ENCODE measurements around the gene RFX3.

Gene RFX3

GRCh38 chr9:3513265-3513818 is 12.5 kb downstream of the RFX3 start:
- FAIRE-seq: no peak

GRCh38 chr9:3511551-3511950 is 14.2 kb downstream of the RFX3 start:
- no peak for FAIRE-seq

DNA sequence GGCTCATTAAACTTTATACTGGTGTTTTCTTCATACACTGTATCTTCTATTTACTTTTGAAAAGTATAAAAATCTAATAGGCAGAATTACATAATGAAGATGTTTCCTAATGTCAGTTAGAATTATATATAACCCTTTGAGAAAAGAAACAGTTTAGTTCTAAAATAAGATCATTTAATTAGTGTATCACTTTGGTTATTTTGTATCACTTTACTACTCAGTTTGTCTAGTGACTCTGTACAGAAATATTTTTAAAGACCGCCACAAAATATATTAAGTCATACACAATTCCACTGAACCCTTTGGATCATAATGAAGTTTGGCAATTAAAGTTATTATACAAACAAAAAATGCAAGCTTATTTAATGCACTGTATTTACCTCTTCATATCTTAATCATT is 15.0 kb downstream of the RFX3 start:
- peak; percentile 38 for FAIRE-seq

GRCh38 chr9:3509926-3510325 is 15.9 kb downstream of the RFX3 start:
- no peak for FAIRE-seq

GRCh38 chr9:3508521-3509291 is 17.1 kb downstream of the RFX3 start:
- no peak for FAIRE-seq

- FAIRE-seq: no peak
Measured at GRCh38 chr9:3508078-3508431, 17.7 kb downstream of the RFX3 start.

GRCh38 chr9:3507395-3508077 is 18.3 kb downstream of the RFX3 start:
- no peak for FAIRE-seq

DNA sequence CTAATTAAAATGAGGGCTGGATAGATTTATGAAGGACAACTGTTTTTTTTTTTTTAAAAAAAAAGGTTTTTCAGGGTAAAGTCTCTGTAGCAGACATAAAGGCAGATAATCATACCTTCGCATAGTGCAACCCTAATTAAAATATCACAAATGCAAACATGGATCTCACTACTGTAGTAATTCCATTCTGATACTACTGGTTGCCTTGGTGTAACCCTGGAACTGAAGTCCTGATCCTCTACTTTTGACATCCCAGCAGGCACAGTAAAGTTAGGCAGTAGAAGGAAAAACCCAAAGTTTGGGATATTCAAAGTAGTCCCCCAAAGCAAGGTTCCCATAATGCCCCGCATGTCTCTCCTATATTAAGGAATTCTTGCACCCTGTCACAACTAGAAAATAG is 19.6 kb downstream of the RFX3 start:
- no peak for FAIRE-seq

DNA sequence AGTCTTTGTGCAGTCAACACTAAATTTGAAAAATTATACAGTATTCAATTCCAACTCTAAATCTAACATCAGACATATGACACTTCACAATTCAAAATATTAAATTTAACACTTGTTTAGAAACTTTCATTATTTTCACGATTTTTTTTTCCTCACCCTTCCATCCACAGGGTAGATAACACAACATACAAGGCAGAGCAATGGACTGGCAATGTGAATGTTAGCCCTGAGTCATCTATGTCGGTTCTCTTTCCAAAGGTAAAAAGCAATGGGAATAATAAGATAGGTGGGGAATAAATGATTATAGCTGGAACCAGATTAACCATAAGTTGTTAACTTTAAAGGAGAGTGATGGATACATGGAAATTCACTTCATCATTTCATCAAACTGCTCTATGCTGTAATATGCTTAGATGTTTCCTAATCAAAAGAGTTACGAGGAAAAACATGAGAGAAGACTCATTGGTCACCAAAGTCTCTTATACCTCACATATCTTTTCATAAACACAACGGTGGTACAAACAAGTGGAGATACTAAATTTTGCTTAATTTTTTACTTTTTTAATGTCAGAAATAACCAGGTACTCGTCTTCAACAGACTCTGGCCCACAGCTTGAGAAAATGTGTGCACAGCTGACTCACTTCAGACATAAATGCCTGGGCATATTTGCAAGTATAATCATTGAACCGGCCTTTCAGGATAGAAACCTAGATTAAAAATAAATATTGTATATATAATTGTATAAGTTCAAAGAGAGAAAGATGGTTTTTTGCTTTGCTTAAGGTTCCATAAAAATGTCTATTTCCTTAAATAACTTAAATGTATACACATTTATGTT is 23.0 kb downstream of the RFX3 start:
- FAIRE-seq: no peak

DNA sequence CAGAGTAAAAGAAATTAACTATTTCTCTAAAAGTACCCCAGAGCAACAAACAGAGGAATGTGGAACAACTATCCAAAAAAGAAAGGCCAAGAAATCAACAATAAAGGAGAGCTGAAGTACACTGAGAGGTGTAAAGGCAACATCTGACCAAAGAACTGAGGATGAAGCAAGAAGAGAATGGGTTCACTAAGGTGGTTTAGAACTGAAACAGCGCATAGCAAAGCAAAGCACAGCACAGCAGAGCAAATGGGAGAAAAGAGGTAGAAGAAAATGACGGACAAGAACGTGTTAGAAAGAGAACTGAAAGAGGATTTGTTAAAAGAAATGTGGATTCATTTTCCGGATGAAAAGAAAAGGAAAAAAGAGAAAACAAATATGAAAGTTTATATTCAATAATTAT is 25.8 kb downstream of the RFX3 start:
- FAIRE-seq: no peak

- no peak for FAIRE-seq
Measured at GRCh38 chr9:3498691-3499090, 27.1 kb downstream of the RFX3 start.

- FAIRE-seq: no peak
Measured at GRCh38 chr9:3497857-3498256, 27.9 kb downstream of the RFX3 start.

GRCh38 chr9:3497401-3497800 is 28.4 kb downstream of the RFX3 start:
- no peak for FAIRE-seq

DNA sequence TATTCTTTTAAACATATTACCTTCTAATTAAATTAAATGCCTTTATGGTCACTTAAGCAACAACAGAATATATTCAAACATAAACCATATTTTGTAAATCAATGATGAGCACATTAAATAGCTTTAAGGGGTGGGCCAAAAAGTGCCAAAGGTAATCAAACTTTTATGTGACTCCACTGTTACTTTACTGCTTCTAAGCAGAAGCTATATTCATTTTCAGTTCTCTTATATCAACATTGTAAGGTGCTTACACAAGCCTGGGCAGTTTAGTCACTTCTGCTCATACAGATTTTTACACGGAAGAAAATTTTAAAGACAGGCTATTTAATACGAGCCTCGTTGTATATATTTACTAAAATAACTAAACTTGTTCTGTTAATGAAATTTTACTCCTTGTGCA is 29.9 kb downstream of the RFX3 start:
- peak; percentile 51 for FAIRE-seq

- FAIRE-seq: no peak
Measured at GRCh38 chr9:3492214-3492613, 33.6 kb downstream of the RFX3 start.

DNA sequence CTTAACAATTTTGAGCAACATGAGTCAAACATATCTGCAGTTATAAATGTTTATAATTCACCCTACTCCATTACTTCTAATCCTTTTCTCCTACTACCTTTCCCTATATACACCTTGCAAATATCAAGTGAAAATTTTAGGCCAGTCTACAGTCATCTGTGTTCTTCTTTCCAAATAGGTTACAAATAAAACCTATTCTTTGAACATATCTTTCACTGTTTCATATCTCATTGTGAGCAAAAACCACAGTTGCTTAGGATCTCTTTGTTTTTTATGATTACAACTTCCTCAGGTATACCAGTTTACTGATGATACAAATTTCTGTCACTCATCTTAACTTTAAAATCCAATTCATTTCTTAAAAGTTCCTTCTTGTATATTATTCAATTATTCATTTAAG is 34.4 kb downstream of the RFX3 start:
- FAIRE-seq: no peak

GRCh38 chr9:3490957-3491356 is 34.8 kb downstream of the RFX3 start:
- no peak for FAIRE-seq

DNA sequence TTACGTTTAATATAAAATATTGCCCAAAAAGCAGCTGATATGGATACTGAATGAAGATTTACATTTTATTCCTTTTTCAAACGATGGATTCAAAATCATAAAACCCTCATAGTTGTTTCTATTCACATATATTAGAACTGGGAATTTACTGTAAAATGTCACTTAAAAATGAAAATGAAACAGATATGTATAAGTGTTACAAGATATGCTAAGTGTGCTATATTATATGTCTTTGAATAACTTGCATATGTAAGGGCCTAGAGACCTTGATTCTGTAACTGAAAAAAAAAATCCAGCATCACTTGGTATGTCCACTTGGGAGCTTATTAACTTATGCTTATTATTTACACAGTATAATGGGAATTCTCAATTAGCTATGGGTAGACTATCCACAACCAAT is 43.2 kb downstream of the RFX3 start:
- FAIRE-seq: no peak

GRCh38 chr9:3480353-3480655 is 45.5 kb downstream of the RFX3 start:
- FAIRE-seq: no peak

- FAIRE-seq: no peak
Measured at GRCh38 chr9:3479514-3480352, 46.1 kb downstream of the RFX3 start.

DNA sequence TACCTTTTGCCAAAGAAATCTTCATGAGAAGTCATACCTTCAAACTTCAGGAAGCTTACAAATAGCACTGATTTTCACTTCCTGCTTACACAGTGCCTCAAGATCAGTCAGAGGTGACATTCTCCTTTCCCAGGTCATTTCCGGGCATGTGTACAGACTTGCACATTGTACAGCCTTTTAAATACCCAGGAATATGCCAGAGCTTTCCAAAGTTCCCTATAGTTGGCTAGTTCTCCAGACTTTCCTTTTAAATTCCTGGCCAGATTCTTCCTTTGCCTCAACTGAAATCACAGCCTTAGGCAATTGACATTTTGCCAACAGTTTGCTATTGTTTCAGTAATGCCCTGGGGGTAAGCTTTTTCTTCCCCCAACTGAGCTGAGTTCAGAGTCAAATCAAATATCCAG is 47.2 kb downstream of the RFX3 start:
- no peak for FAIRE-seq

DNA sequence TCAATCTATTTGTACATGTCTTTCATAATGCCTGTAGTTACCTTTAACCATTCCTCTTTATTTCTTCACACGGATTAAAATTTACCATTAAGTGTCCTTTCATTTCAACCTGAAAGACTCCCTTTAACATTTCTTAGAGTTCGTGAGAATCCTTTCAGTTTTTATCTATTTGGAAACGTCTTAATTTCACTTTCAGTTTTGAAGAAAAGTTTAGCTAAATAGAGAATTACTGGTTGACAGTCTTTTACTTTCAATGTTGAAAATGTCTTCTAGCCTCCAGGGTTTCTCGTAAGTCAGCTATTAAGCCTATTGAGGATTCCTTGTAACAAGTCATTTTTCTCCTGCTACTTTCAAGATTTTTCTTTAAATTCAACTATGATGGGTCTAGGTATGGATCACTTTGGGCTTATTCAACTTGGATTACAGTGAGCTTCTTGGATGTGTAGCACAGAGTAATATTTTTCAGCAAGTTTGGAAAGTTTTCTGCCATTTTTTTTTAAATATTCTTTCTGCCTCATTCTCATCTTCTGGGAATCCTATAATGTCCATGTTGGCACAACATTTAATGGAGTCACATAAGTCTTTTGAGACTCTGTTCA is 48.5 kb downstream of the RFX3 start:
- no peak for FAIRE-seq
